MG63 (cell line): Measurements from ENCODE around the gene ODAD4. TPM values are rescaled to one million over a fixed set of nuclear protein-coding genes. Genes with fewer than 3 reads are reported as not detected.

Experiments used
- DNase-seq: peaks from one replicate; pipeline ENCODE4 v3.0.0-alpha.2; 2020
- H3K27me3 ChIP-seq: fragments of 250-450 bp; sonication (Bioruptor Pico); 2 replicates; pipeline ENCODE4 v1.5.1; 2020; ENCODE audit warnings: mild to moderate bottlenecking, moderate library complexity
- H3K36me3 ChIP-seq: fragments of 250-450 bp; sonication (Bioruptor Pico); 2 replicates; pipeline ENCODE4 v1.5.1; 2020; ENCODE audit warnings: mild to moderate bottlenecking, moderate library complexity
- H3K4me3 ChIP-seq: fragments of 250-450 bp; sonication (Bioruptor Pico); 2 replicates; pipeline ENCODE4 v1.5.1; 2020; ENCODE audit warnings: mild to moderate bottlenecking, moderate library complexity
- H3K9me3 ChIP-seq: fragments of 250-450 bp; sonication (Bioruptor Pico); 2 replicates; pipeline ENCODE4 v1.5.1; 2020; ENCODE audit warnings: mild to moderate bottlenecking, moderate library complexity
- total RNA-seq: library from RNA; depleted of rRNA; stranded (reverse); fragments of >200 nt; shearing (Covaris generic); gene quantifications from 2 replicates; pipeline ENCODE4 v1.2.3, GENCODE V29; 2014; ENCODE audit warnings: low replicate concordance

The ODAD4 gene
- total RNA-seq, 1 experiment from 2014 or later: not detected

- H3K9me3 ChIP-seq: no peaks in the 10 kb centered on the region
- peaks cover 81% of the 10 kb centered on the region for H3K36me3 ChIP-seq
- no peaks in the 10 kb centered on the region for H3K27me3 ChIP-seq
- DNase-seq: no peak
- no peak overlapping the region for H3K4me3 ChIP-seq
Measured at GRCh38 chr17:41974031-41974430, 43.6 kb downstream of the ODAD4 start.

- peaks cover 79% of the 10 kb centered on the region for H3K36me3 ChIP-seq
- H3K27me3 ChIP-seq: no peaks in the 10 kb centered on the region
- no peak for DNase-seq
- H3K4me3 ChIP-seq: no peak overlapping the region
- H3K9me3 ChIP-seq: no peaks in the 10 kb centered on the region
Measured at GRCh38 chr17:41974658-41975057, 44.2 kb downstream of the ODAD4 start.

- no peak overlapping the region for H3K4me3 ChIP-seq
- peaks cover 85% of the 10 kb centered on the region for H3K36me3 ChIP-seq
- peak; percentile 64 for DNase-seq
- H3K9me3 ChIP-seq: no peaks in the 10 kb centered on the region
- H3K27me3 ChIP-seq: no peaks in the 10 kb centered on the region
Measured at GRCh38 chr17:41975099-41976083, 45.0 kb downstream of the ODAD4 start.

GRCh38 chr17:41976142-41976768 lies 45.8 kb downstream of the ODAD4 start:
- no peak for DNase-seq
- Histone ChIP-seq H3K4me3 (no peak overlapping the region), H3K9me3 (no peaks in the 10 kb centered on the region), H3K27me3 (no peaks in the 10 kb centered on the region), H3K36me3 (peaks cover 87% of the 10 kb centered on the region)

- DNase-seq: no peak
Measured at GRCh38 chr17:41977991-41978390, 47.6 kb downstream of the ODAD4 start.

DNA sequence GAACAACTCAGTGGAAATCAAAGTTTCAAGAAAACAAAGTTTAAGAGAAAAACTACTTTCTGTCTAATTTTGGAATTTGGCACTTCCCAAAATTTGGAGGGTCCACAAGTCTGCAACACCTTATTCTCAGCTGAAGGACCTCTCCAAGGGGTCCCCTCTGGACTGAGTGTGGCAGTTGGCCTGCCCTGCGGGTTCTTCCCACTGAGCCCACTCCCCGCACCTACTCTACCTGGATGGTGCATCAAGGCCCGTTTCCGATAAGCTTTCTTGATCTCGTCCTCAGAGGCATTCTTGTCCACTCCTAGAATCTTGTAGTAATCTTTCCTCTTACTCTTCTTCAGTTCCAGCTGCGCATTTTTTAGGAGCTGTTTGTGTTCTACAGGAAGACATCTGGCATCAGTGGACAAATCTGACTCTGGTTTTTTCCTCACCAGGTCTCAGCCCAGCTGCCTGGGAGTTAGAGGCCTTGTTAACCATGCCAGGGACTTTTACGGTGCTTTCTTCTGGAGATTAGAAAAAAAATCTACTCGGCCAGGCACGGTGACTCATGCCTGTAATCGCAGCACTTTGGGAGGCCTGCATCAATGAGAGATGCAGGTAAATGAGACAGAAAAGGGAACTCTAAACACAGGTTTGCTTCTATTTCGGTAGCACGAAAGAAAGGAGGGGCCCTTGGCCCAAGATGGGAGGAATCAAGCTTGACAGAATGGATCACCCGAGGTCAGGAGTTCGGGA lies 51.8 kb downstream of the ODAD4 start:
- no peak for DNase-seq
- H3K4me3 ChIP-seq: no peak overlapping the region
- H3K36me3 ChIP-seq: peaks cover 84% of the 10 kb centered on the region
- H3K9me3 ChIP-seq: no peaks in the 10 kb centered on the region
- no peaks in the 10 kb centered on the region for H3K27me3 ChIP-seq

More at GRCh38 chr17:41977991-41978390, 47.6 kb downstream of the ODAD4 start:
- Histone ChIP-seq H3K27me3 (no peaks in the 10 kb centered on the region), H3K36me3 (peaks cover 88% of the 10 kb centered on the region), H3K9me3 (no peaks in the 10 kb centered on the region), H3K4me3 (no peak overlapping the region)

GRCh38 chr17:41984454-41984853 lies 54.0 kb downstream of the ODAD4 start:
- peaks cover 92% of the 10 kb centered on the region for H3K36me3 ChIP-seq
- no peak for DNase-seq

GRCh38 chr17:41985919-41986318 lies 55.5 kb downstream of the ODAD4 start:
- no peak overlapping the region for H3K4me3 ChIP-seq
- DNase-seq: no peak
- peaks cover 94% of the 10 kb centered on the region for H3K36me3 ChIP-seq
- no peaks in the 10 kb centered on the region for H3K9me3 ChIP-seq
- H3K27me3 ChIP-seq: no peaks in the 10 kb centered on the region

More at GRCh38 chr17:41984454-41984853, 54.0 kb downstream of the ODAD4 start:
- no peak overlapping the region for H3K4me3 ChIP-seq
- H3K27me3 ChIP-seq: no peaks in the 10 kb centered on the region
- H3K9me3 ChIP-seq: no peaks in the 10 kb centered on the region

DNA sequence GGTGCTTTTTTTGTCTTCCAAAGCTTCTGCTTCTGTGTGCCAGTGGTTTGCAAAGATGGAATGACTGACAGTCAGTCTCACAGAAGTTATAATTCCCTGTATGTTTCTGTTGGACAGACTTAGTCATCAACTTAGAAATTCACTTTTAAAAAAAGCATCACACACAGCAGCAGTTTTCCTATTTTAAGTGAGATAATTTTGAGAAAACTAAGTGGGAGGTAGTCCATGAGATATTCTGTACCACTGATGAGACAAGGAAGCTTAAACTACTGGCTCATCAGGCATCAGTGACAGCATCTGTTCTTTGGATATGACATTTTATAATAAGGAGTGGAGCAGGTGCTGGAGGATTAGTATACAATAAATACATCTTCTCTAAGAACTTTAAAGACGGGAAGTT lies 56.2 kb downstream of the ODAD4 start:
- peaks cover 94% of the 10 kb centered on the region for H3K36me3 ChIP-seq

DNA sequence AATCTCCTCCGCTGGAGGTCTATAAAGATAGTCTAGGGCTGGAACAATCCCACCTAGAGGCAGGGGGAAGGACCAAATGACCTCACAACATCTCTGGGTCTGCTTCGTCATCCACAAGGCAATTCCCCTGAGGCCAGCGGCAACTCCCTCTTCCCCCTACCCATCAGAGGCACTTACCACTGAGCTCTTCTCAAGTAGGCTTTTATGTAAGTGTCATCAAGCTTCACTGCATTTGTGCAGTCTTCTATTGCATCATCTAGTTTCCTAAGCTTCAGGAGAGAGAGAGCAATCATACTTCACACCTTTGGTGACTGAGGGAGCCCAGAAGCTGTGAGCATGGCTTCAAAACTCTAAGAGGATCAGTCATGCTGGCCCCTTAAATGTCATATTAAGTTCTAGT lies 57.2 kb downstream of the ODAD4 start:
- H3K36me3 ChIP-seq: peaks cover 94% of the 10 kb centered on the region
- H3K27me3 ChIP-seq: no peaks in the 10 kb centered on the region
- no peak for DNase-seq
- no peak overlapping the region for H3K4me3 ChIP-seq
- no peaks in the 10 kb centered on the region for H3K9me3 ChIP-seq

More for the DNA sequence above, 56.2 kb downstream of the ODAD4 start:
- H3K27me3 ChIP-seq: no peaks in the 10 kb centered on the region
- no peak overlapping the region for H3K4me3 ChIP-seq
- no peaks in the 10 kb centered on the region for H3K9me3 ChIP-seq
- no peak for DNase-seq

DNA sequence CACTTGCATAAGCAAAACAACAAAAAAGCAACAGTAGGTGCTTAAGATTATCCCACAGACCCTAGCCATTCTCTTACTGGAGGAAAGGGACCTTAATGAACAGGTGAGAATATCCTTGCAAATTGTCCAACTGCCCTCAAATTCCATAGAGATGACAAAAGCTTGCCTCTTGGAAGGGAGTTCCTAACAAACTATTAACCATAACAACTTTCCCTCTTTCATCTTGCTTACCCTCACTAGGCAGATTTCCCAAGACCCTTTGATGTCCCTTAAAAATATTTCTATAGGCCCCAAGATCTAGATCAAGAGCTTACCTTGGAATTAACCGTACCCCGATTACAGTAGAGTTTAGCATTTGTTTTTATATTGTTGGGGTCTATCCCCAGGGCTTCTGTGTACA lies 58.0 kb downstream of the ODAD4 start:
- no peaks in the 10 kb centered on the region; the same call in 1 of the 2 replicates for H3K9me3 ChIP-seq
- no peak overlapping the region for H3K4me3 ChIP-seq
- no peak for DNase-seq
- H3K27me3 ChIP-seq: no peaks in the 10 kb centered on the region
- H3K36me3 ChIP-seq: peaks cover 94% of the 10 kb centered on the region

GRCh38 chr17:41989702-41990419 lies 59.4 kb downstream of the ODAD4 start:
- peaks cover 96% of the 10 kb centered on the region for H3K36me3 ChIP-seq
- no peak overlapping the region for H3K4me3 ChIP-seq
- DNase-seq: no peak
- H3K9me3 ChIP-seq: no peaks in the 10 kb centered on the region; the same call in 1 of the 2 replicates
- no peaks in the 10 kb centered on the region for H3K27me3 ChIP-seq

DNA sequence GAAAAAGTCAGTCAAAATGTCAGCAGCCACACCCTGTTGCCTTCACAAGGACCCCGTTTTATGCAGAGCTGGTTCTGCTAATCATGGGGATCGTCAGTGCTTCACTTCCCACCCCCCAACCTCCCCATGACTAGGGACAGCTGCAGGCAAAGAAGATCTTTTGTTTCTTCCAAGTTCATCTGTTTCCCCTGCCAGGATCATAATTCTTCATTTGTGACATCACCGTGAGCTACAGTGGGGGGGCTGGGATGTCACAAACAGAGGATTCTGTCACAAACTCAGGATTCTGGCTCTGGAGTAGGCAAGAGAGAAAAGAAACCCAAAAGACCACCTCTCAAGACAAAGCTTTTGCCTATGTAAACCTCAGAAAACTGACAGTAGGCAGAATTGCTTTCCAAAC lies 62.2 kb downstream of the ODAD4 start:
- Histone ChIP-seq H3K27me3 (no peaks in the 10 kb centered on the region), H3K9me3 (no peaks in the 10 kb centered on the region; the same call in 1 of the 2 replicates), H3K36me3 (peaks cover 98% of the 10 kb centered on the region), H3K4me3 (no peak overlapping the region)
- no peak for DNase-seq

DNA sequence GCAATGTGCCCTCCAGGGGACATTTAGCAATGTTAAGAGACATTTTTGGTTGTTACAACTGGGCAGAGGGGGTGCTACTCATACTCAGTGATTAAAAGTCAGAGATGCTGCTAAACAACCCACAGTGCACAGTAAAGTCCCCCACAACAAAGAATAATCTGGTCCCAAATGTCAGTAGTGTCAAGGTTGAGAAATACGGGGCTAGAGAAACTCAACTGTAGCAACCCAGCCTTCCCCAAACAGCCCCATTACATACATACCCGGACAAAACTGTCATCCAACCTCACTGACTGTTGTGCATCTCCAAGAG lies 66.4 kb downstream of the ODAD4 start:
- Histone ChIP-seq H3K4me3 (no peak overlapping the region), H3K9me3 (no peaks in the 10 kb centered on the region; the same call in 1 of the 2 replicates), H3K27me3 (no peaks in the 10 kb centered on the region), H3K36me3 (peaks cover 93% of the 10 kb centered on the region)
- DNase-seq: no peak

- H3K36me3 ChIP-seq: peaks cover 93% of the 10 kb centered on the region
- no peaks in the 10 kb centered on the region; the same call in 1 of the 2 replicates for H3K9me3 ChIP-seq
- no peaks in the 10 kb centered on the region for H3K27me3 ChIP-seq
- no peak for DNase-seq
- no peak overlapping the region for H3K4me3 ChIP-seq
Measured at GRCh38 chr17:41998497-41998896, 68.1 kb downstream of the ODAD4 start.

GRCh38 chr17:42000413-42001133 lies 70.2 kb downstream of the ODAD4 start:
- peaks cover 82% of the 10 kb centered on the region for H3K36me3 ChIP-seq
- no peaks in the 10 kb centered on the region for H3K27me3 ChIP-seq
- no peak for DNase-seq
- H3K4me3 ChIP-seq: no peak overlapping the region
- no peaks in the 10 kb centered on the region for H3K9me3 ChIP-seq
